Suprapubic skin (tissue), 4 donors: ENCODE measurements around the gene TFPI. TPM values are rescaled to one million over a fixed set of nuclear protein-coding genes. Genes with fewer than 3 reads are reported as not detected.
"Not testable (repeated sequence)": the region's sequence is repeated elsewhere in the genome, so short reads cannot be mapped to it uniquely, and the experiment has no call there.

Source experiments
- DNase-seq, 2 donors: peaks; one replicate each; pipeline ENCODE4 v3.0.0-alpha.2; 2019; ENCODE audit warnings: low spot score in 2 of 2
- H3K27ac ChIP-seq: fragments of 200-600 bp; sonication (generic); one replicate; pipeline ENCODE4 v1.5.1; 2019
- H3K27me3 ChIP-seq: fragments of 200-600 bp; sonication (generic); one replicate; pipeline ENCODE4 v1.5.1; 2019
- H3K36me3 ChIP-seq: fragments of 200-600 bp; sonication (generic); one replicate; pipeline ENCODE4 v1.5.1; 2019
- H3K4me1 ChIP-seq: fragments of 200-600 bp; sonication (generic); one replicate; pipeline ENCODE4 v1.5.1; 2019
- H3K4me3 ChIP-seq: fragments of 200-600 bp; sonication (generic); one replicate; pipeline ENCODE4 v1.5.1; 2019; ENCODE audit warnings: mild to moderate bottlenecking
- H3K9me3 ChIP-seq: fragments of 200-600 bp; sonication (generic); one replicate; pipeline ENCODE4 v1.5.1; 2019
- EP300 ChIP-seq: sonication (generic); formaldehyde crosslinking; IDR thresholded peaks from one replicate; pipeline ENCODE4 v1.6.1; 2017; ENCODE audit warnings: antibody characterized with exemption
- POLR2A ChIP-seq, 2 donors: fragments of 450-650 bp; IDR thresholded peaks; one replicate each; pipeline ENCODE4 v1.6.1; 2017; ENCODE audit warnings: antibody characterized with exemption in 2 of 2, mild to moderate bottlenecking in 2 of 2, moderate library complexity in 2 of 2
- POLR2AphosphoS5 ChIP-seq, 3 donors: sonication (generic); formaldehyde crosslinking; IDR thresholded peaks; one replicate each; pipeline ENCODE4 v1.6.1; 2017; ENCODE audit warnings: antibody characterized with exemption in 3 of 3
- WGBS: methylation state at CpG from one replicate; pipeline ENCODE4 v1.1.5; 2018; 5-methylcytosine and 5-hydroxymethylcytosine counted together
- total RNA-seq, 4 donors: library from RNA; depleted of rRNA; stranded (reverse); fragments of >200 nt; gene quantifications; one replicate each; pipeline ENCODE4 v1.1.0, GENCODE V29; 2016
- TF ChIP-seq, protein P1 (sequence below), 2 donors: fragments of 200-600 bp in 1 of 2; fragments of 450-650 bp in 1 of 2; sonication (generic) in 1 of 2; IDR thresholded peaks; one replicate each; pipeline ENCODE4 v1.5.1; 2016 to 2019; ENCODE audit warnings: antibody characterized with exemption in 2 of 2, mild to moderate bottlenecking in 1 of 2, moderate library complexity in 1 of 2

TFPI gene
- total RNA-seq, 4 donors from 2014 or later = 6.3 to 23.1 (median 18.0) TPM

DNA sequence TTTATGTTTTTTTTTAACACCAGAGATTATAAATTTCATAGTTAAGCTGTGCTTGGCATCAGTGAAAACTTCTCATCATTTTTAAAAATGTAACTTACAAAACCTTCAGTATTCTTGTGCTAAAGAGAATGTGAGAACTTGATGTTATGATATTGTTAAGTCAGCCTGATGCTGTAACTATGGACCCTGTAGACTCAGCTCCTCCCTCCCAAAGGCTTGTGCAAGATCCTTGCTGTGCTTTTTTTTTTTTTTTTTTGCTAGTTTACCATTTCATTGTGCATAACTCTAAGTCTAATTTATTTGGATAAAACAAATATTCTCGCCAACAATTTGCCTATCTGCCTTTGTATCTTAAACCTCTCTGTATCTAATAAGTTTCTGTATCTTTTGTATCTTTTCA is 12.9 kb upstream of the TFPI start:
- Histone ChIP-seq H3K4me1 (no peaks in the 10 kb centered on the region), H3K4me3 (no peak overlapping the region), H3K27ac (no peak overlapping the region), H3K27me3 (no peaks in the 10 kb centered on the region), H3K36me3 (no peaks in the 10 kb centered on the region), H3K9me3 (no peaks in the 10 kb centered on the region)
- WGBS = 90% methylated on average over 1 of the region's 1 CpG
- no peak for DNase-seq
- TF ChIP-seq, protein P1, sequence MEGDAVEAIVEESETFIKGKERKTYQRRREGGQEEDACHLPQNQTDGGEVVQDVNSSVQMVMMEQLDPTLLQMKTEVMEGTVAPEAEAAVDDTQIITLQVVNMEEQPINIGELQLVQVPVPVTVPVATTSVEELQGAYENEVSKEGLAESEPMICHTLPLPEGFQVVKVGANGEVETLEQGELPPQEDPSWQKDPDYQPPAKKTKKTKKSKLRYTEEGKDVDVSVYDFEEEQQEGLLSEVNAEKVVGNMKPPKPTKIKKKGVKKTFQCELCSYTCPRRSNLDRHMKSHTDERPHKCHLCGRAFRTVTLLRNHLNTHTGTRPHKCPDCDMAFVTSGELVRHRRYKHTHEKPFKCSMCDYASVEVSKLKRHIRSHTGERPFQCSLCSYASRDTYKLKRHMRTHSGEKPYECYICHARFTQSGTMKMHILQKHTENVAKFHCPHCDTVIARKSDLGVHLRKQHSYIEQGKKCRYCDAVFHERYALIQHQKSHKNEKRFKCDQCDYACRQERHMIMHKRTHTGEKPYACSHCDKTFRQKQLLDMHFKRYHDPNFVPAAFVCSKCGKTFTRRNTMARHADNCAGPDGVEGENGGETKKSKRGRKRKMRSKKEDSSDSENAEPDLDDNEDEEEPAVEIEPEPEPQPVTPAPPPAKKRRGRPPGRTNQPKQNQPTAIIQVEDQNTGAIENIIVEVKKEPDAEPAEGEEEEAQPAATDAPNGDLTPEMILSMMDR (IDR thresholded peaks at IDR 0.05) = no peak
- no peak for TF ChIP-seq EP300
- TF ChIP-seq POLR2AphosphoS5 (IDR thresholded peaks at IDR 0.05) = no peak
- TF ChIP-seq POLR2A (IDR thresholded peaks at IDR 0.05) = no peak

DNA sequence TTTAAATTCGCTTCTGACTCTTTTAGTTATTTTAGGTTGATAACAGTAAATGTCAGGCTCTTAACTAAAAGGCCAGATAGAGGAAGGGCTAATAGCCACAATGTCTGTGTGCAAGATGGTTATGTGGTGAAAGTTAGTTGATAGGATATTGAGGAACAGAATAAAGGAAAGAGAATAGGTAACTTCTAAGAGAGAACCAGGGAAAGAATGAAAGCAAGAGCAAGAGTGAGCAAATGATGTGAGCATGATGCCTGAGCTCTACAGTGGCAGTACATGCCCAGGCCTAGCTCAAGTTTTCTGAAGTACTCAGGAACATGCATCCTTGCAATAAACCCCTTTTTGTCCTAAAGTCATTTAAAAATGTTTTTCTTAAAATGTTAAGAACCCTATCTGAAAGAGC is 12.5 kb upstream of the TFPI start:
- no peaks in the 10 kb centered on the region for H3K27me3 ChIP-seq
- H3K4me1 ChIP-seq = no peaks in the 10 kb centered on the region
- no peak overlapping the region for H3K4me3 ChIP-seq
- no peak for DNase-seq
- WGBS = 82% methylated on average over 1 of the region's 1 CpG
- TF ChIP-seq POLR2AphosphoS5 (IDR thresholded peaks at IDR 0.05) (no peak), EP300 (no peak), POLR2A (IDR thresholded peaks at IDR 0.05) (no peak)
- TF ChIP-seq, protein P1 (IDR thresholded peaks at IDR 0.05) = no peak
- H3K36me3 ChIP-seq = no peaks in the 10 kb centered on the region
- H3K27ac ChIP-seq = no peak overlapping the region
- no peaks in the 10 kb centered on the region for H3K9me3 ChIP-seq

DNA sequence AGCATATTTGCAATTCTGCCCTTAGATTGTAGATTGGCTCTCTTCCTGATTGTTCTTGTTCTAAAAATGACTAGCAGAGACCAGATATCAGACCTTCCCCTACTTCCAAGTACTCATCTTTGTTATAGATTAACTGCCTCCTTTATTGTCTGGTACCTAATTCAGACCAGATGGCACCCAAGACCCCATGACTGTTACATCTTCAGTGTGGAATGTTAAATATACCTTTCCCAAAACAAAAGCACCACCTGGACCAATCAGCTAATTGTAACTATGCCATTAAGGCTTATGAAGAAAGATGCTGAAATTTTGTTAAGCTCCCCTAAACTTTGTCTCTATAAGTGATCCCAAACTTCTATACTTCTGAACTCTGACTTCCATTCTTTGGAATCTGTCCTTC is 12.0 kb upstream of the TFPI start:
- Histone ChIP-seq H3K4me3 (no peak overlapping the region), H3K27ac (no peak overlapping the region), H3K9me3 (no peaks in the 10 kb centered on the region), H3K4me1 (no peaks in the 10 kb centered on the region), H3K27me3 (no peaks in the 10 kb centered on the region), H3K36me3 (no peaks in the 10 kb centered on the region)
- TF ChIP-seq, protein P1 (IDR thresholded peaks at IDR 0.05) = no peak
- no peak for TF ChIP-seq POLR2AphosphoS5 (IDR thresholded peaks at IDR 0.05)
- no peak for TF ChIP-seq EP300
- no peak for TF ChIP-seq POLR2A (IDR thresholded peaks at IDR 0.05)
- DNase-seq = no peak

DNA sequence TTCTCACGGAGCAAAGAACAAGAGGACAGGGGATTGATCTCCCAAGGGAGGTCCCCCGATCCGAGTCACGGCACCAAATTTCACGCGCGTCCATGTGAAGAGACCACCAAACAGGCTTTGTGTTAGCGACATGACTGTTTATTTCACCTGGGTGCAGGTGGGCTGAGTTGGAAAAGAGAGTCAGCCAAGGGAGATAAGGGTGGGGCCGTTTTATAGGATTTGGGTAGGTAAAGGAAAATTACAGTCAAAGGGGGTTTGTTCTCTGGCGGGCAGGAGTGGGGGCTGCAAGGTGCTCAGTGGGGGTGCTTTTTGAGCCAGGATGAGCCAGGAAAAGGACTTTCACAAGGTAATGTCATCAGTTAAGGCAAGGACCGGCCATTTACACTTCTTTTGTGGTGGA is 11.4 kb upstream of the TFPI start:
- H3K36me3 ChIP-seq, H3K27ac ChIP-seq, H3K4me3 ChIP-seq, H3K27me3 ChIP-seq, H3K9me3 ChIP-seq, H3K4me1 ChIP-seq, DNase-seq: not testable (repeated sequence)
- WGBS = 90% methylated on average over 10 of the region's 11 CpGs

DNA sequence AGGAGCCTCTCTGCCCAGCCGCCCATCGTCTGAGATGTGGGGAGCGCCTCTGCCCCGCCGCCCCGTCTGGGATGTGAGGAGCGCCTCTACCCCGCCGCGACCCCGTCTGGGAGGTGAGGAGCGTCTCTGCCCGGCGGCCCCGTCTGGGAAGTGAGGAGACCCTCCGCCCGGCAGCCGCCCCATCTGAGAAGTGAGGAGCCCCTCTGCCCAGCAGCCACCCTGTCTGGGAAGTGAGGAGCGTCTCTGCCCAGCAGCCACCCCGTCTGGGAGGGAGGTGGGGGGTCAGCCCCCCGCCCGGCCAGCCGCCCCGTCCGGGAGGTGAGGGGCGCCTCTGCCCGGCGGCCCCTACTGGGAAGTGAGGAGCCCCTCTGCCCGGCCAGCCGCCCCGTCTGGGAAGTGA is 2.3 kb upstream of the TFPI start:
- not testable (repeated sequence) for H3K27ac ChIP-seq, DNase-seq, H3K4me1 ChIP-seq, H3K36me3 ChIP-seq, H3K4me3 ChIP-seq, H3K9me3 ChIP-seq, H3K27me3 ChIP-seq
- 97% methylated on average over 18 of the region's 31 CpGs for WGBS

DNA sequence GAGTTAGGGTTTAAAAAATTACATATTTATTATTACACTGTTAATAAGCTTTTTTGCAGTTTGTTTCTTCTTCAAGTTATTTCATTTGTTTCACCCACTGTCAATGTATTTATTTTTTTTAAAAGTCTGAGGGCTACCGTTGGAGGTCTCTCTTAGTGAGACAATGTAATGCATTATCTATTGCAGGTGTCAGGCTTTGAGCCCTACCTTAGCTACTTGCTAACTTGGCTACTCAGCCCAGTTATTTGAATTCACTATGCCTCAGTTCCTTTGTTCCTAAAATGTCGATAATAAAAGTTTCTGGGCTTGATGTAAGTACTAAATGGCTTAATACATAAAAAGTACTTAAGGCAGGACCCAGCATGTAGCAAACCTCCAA is 458 bp upstream of the TFPI start:
- Histone ChIP-seq H3K4me3 (peak overlapping the region; percentile 45), H3K27ac (no peak overlapping the region), H3K27me3 (no peaks in the 10 kb centered on the region), H3K36me3 (no peaks in the 10 kb centered on the region), H3K4me1 (peaks cover 4% of the 10 kb centered on the region), H3K9me3 (no peaks in the 10 kb centered on the region)
- TF ChIP-seq POLR2A (IDR thresholded peaks at IDR 0.05) (no peak), EP300 (no peak), POLR2AphosphoS5 (IDR thresholded peaks at IDR 0.05) (no peak)
- TF ChIP-seq, protein P1 (IDR thresholded peaks at IDR 0.05) = no peak
- WGBS = 38% methylated on average over 2 of the region's 2 CpGs
- no peak for DNase-seq
